MM.1S (cell line): ENCODE results near the gene LARP6.
"Not testable (repeated sequence)": the region's sequence is repeated elsewhere in the genome, so short reads cannot be mapped to it uniquely, and the experiment has no call there.

Experiments
- DNase-seq: peaks from one replicate; pipeline ENCODE4 v3.0.0-alpha.2; 2015
- H2AFZ ChIP-seq: fragments of 300-600 bp; sonication (generic); 2 replicates; pipeline ENCODE4 v1.6.0; 2016; ENCODE audit warnings: antibody characterized with exemption, low read length
- H3F3A ChIP-seq: fragments of 300-600 bp; sonication (generic); 2 replicates; pipeline ENCODE4 v1.6.1; 2016; ENCODE audit warnings: mild to moderate bottlenecking, antibody characterized with exemption, low read length, moderate library complexity, mixed read lengths; ENCODE audit not compliant: insufficient read depth
- H3K27ac ChIP-seq: fragments of 300-600 bp; sonication (generic); 2 replicates; pipeline ENCODE4 v1.5.1; 2016; ENCODE audit warnings: mild to moderate bottlenecking, low read length
- H3K27me3 ChIP-seq: fragments of 300-600 bp; sonication (generic); replicated peaks from 2 replicates; pipeline ENCODE4 v1.6.0; 2016; ENCODE audit warnings: low read length; ENCODE audit not compliant: insufficient read depth
- H3K36me3 ChIP-seq: fragments of 300-600 bp; sonication (generic); replicated peaks from 2 replicates; pipeline ENCODE4 v1.6.1; 2016; ENCODE audit warnings: mild to moderate bottlenecking, low read length, mixed read lengths; ENCODE audit not compliant: insufficient read depth
- H3K4me1 ChIP-seq: fragments of 300-600 bp; sonication (generic); 2 replicates; pipeline ENCODE4 v1.6.1; 2016; ENCODE audit warnings: low read length, mixed read lengths
- H3K4me2 ChIP-seq: fragments of 300-600 bp; sonication (generic); 2 replicates; pipeline ENCODE4 v1.6.0; 2016; ENCODE audit warnings: low read depth, low read length
- H3K4me3 ChIP-seq: fragments of 300-600 bp; sonication (generic); 2 replicates; pipeline ENCODE4 v1.5.1; 2016; ENCODE audit warnings: low read length, mixed read lengths
- H3K79me2 ChIP-seq: fragments of 300-600 bp; sonication (generic); 2 replicates; pipeline ENCODE4 v1.6.1; 2016; ENCODE audit warnings: mixed run types, low read length, mixed read lengths
- H3K9ac ChIP-seq: fragments of 300-600 bp; sonication (generic); 2 replicates; pipeline ENCODE4 v1.6.1; 2016; ENCODE audit warnings: low read length, mixed read lengths
- H3K9me2 ChIP-seq: fragments of 300-600 bp; sonication (generic); replicated peaks from 2 replicates; pipeline ENCODE4 v1.6.1; 2016; ENCODE audit warnings: mild to moderate bottlenecking, low read length, mixed read lengths; ENCODE audit not compliant: insufficient read depth
- H3K9me3 ChIP-seq: fragments of 300-600 bp; sonication (generic); replicated peaks from 2 replicates; pipeline ENCODE4 v1.6.1; 2016; ENCODE audit warnings: mild to moderate bottlenecking, low read length, mixed read lengths; ENCODE audit not compliant: insufficient read depth
- H4K20me1 ChIP-seq: fragments of 300-600 bp; sonication (generic); 2 replicates; pipeline ENCODE4 v1.6.1; 2016; ENCODE audit warnings: mild to moderate bottlenecking, low read length, moderate library complexity, mixed read lengths; ENCODE audit not compliant: insufficient read depth
- CTCF ChIP-seq: fragments of 300-600 bp; sonication (generic); IDR thresholded peaks from 2 replicates; pipeline ENCODE4 v1.5.1; 2016; ENCODE audit warnings: antibody characterized with exemption, low read length, mixed read lengths
- EZH2 ChIP-seq: fragments of 300-600 bp; sonication (generic); optimal IDR thresholded peaks from 2 replicates; pipeline ENCODE3; 2017; ENCODE audit warnings: low read depth, mild to moderate bottlenecking, antibody characterized with exemption, low read length, mixed read lengths
- EZH2phosphoT487 ChIP-seq: fragments of 300-600 bp; sonication (generic); IDR thresholded peaks from 2 replicates; pipeline ENCODE4 v1.6.1; 2018; ENCODE audit warnings: antibody characterized with exemption, low read length

The LARP6 gene

GRCh38 chr15:70817266-70817665, 36.7 kb downstream of the LARP6 start:
- H3K36me3 ChIP-seq, result no peaks in the 10 kb centered on the region
- H3K4me3 ChIP-seq, result no peak overlapping the region
- no peaks in the 10 kb centered on the region for H3K9me2 ChIP-seq
- no peaks in the 10 kb centered on the region for H3K4me1 ChIP-seq
- no peaks in the 10 kb centered on the region for H4K20me1 ChIP-seq
- no peak for DNase-seq
- H3K27ac ChIP-seq, result no peak overlapping the region
- no peaks in the 10 kb centered on the region for H3K9me3 ChIP-seq
- no peaks in the 10 kb centered on the region for H3K27me3 ChIP-seq
- H2AFZ ChIP-seq, result no peak overlapping the region
- H3F3A ChIP-seq, result no peaks in the 10 kb centered on the region
- TF ChIP-seq CTCF (no peak), EZH2 (no peak)
- no peak overlapping the region for H3K9ac ChIP-seq
- no peak overlapping the region for H3K4me2 ChIP-seq
- H3K79me2 ChIP-seq, result no peaks in the 10 kb centered on the region

GRCh38 chr15:70815604-70816003, 38.4 kb downstream of the LARP6 start:
- Histone ChIP-seq H3K9ac (no peak overlapping the region), H3K4me2 (no peak overlapping the region), H3K27me3 (no peaks in the 10 kb centered on the region), H3K9me3 (no peaks in the 10 kb centered on the region), H4K20me1 (no peaks in the 10 kb centered on the region), H3K27ac (no peak overlapping the region), H3K9me2 (no peaks in the 10 kb centered on the region), H3F3A (no peaks in the 10 kb centered on the region), H3K4me3 (no peak overlapping the region), H3K4me1 (no peaks in the 10 kb centered on the region), H3K79me2 (no peaks in the 10 kb centered on the region), H2AFZ (no peak overlapping the region), H3K36me3 (no peaks in the 10 kb centered on the region)
- TF ChIP-seq EZH2phosphoT487, result no peak
- no peak for DNase-seq

GRCh38 chr15:70815011-70815410, 38.9 kb downstream of the LARP6 start:
- not testable (repeated sequence) for DNase-seq

GRCh38 chr15:70812827-70813364, 41.1 kb downstream of the LARP6 start:
- H3K4me1 ChIP-seq, result no peaks in the 10 kb centered on the region
- TF ChIP-seq CTCF, result no peak
- no peak for TF ChIP-seq EZH2
- TF ChIP-seq EZH2phosphoT487, result no peak
- H2AFZ ChIP-seq, result no peak overlapping the region
- no peaks in the 10 kb centered on the region for H3K27me3 ChIP-seq
- no peaks in the 10 kb centered on the region for H3K79me2 ChIP-seq
- no peaks in the 10 kb centered on the region for H3K9me3 ChIP-seq
- no peaks in the 10 kb centered on the region for H4K20me1 ChIP-seq
- no peak overlapping the region for H3K4me3 ChIP-seq
- DNase-seq, result no peak
- no peak overlapping the region for H3K9ac ChIP-seq
- H3K27ac ChIP-seq, result no peak overlapping the region
- no peak overlapping the region for H3K4me2 ChIP-seq
- H3K36me3 ChIP-seq, result no peaks in the 10 kb centered on the region
- H3F3A ChIP-seq, result no peaks in the 10 kb centered on the region
- H3K9me2 ChIP-seq, result no peaks in the 10 kb centered on the region

More at GRCh38 chr15:70815011-70815410, 38.9 kb downstream of the LARP6 start:
- not testable (repeated sequence) for H3F3A ChIP-seq, H4K20me1 ChIP-seq, H3K9ac ChIP-seq, H3K4me2 ChIP-seq, H3K27me3 ChIP-seq, H3K9me3 ChIP-seq, H3K4me3 ChIP-seq, H3K36me3 ChIP-seq, H3K4me1 ChIP-seq, H2AFZ ChIP-seq, H3K27ac ChIP-seq, H3K9me2 ChIP-seq, H3K79me2 ChIP-seq
